SK-N-MC (cell line): Measurements from ENCODE around the gene SMARCA4.
"Not testable (repeated sequence)": the region's sequence is repeated elsewhere in the genome, so short reads cannot be mapped to it uniquely, and the experiment has no call there.

Experiments
- DNase-seq: peaks from one replicate; pipeline ENCODE4 v3.0.0-alpha.2; 2011; ENCODE audit warnings: low read depth, low spot score
- H3K27ac ChIP-seq: fragments of 200-600 bp; sonication (generic); 2 replicates; pipeline ENCODE4 v1.5.1; 2016; ENCODE audit warnings: mixed run types
- H3K36me3 ChIP-seq: fragments of 200-600 bp; sonication (generic); 2 replicates; pipeline ENCODE4 v1.6.1; 2017; ENCODE audit warnings: antibody characterized with exemption, low read length, mixed read lengths; ENCODE audit not compliant: insufficient read depth
- H3K4me3 ChIP-seq: fragments of 200-600 bp; sonication (generic); 2 replicates; pipeline ENCODE4 v1.5.1; 2016
- H3K9ac ChIP-seq: fragments of 200-600 bp; sonication (generic); 2 replicates; pipeline ENCODE4 v1.8.0; 2017; ENCODE audit warnings: mixed run types, mixed read lengths; ENCODE audit not compliant: insufficient read length
- H3K9me3 ChIP-seq: fragments of 200-600 bp; sonication (generic); 2 replicates; pipeline ENCODE4 v1.6.1; 2017; ENCODE audit warnings: low read depth, mild to moderate bottlenecking, antibody characterized with exemption, low read length, moderate library complexity, mixed read lengths
- EZH2 ChIP-seq: fragments of 200-600 bp; sonication (generic); IDR thresholded peaks from one replicate; pipeline ENCODE4 v1.6.1; 2017; ENCODE audit warnings: antibody characterized with exemption
- FOXP2 ChIP-seq: optimal IDR thresholded peaks from 2 replicates; pipeline ENCODE3; 2011; ENCODE audit warnings: mild to moderate bottlenecking, moderate library complexity; ENCODE audit not compliant: insufficient read depth; ENCODE audit errors: extremely low read length, control extremely low read depth
- POLR2AphosphoS5 ChIP-seq: IDR thresholded peaks from 2 replicates; pipeline ENCODE4 v1.6.1; 2012; ENCODE audit warnings: mild to moderate bottlenecking, low read depth, low read length, borderline replicate concordance

Gene SMARCA4

DNA sequence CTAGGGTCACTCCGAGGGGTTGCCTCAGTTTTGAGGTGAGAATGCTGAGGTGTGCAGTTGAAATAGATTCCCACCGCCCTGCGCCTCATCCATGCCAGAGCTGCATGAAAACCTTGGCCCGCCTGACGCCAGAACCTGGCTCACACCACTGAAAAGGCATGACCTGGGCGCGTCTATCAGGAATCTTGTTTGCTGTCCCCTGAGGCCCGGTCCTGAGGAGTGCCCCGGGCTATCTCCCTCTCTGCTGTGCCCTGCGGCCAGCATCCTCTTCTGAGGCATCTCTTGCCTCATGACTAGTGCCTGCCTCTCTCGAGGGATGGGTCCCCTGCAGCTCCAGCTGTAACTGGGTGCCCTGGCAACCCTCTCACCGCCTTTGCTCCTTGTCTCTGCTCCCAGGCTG, 28.1 kb downstream of the SMARCA4 start:
- Histone ChIP-seq H3K27ac (no peak overlapping the region), H3K4me3 (no peak overlapping the region), H3K9me3 (no peaks in the 10 kb centered on the region), H3K36me3 (peaks cover 86% of the 10 kb centered on the region), H3K9ac (no peak overlapping the region)
- no peak for DNase-seq
- TF ChIP-seq FOXP2 (no peak), POLR2AphosphoS5 (no peak), EZH2 (no peak)

DNA sequence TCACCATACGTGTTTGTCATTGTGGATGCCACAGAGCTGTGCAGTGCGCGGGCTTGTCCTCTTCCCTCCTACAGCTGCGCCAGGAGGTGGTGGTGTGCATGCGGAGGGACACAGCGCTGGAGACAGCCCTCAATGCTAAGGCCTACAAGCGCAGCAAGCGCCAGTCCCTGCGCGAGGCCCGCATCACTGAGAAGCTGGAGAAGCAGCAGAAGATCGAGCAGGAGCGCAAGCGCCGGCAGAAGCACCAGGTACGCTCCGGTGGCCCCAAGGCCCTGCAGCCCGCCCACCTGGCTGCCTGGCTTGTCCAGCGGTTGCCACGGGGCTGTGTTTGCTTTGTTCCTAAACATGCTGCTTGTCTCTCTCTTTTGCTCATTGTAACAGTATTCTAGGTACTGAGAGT, 30.2 kb downstream of the SMARCA4 start:
- H3K9ac ChIP-seq = no peak overlapping the region
- no peaks in the 10 kb centered on the region for H3K9me3 ChIP-seq
- no peak overlapping the region for H3K27ac ChIP-seq
- H3K36me3 ChIP-seq = peaks cover 80% of the 10 kb centered on the region
- DNase-seq = no peak
- TF ChIP-seq FOXP2 (no peak), EZH2 (no peak), POLR2AphosphoS5 (no peak)
- no peak overlapping the region for H3K4me3 ChIP-seq

DNA sequence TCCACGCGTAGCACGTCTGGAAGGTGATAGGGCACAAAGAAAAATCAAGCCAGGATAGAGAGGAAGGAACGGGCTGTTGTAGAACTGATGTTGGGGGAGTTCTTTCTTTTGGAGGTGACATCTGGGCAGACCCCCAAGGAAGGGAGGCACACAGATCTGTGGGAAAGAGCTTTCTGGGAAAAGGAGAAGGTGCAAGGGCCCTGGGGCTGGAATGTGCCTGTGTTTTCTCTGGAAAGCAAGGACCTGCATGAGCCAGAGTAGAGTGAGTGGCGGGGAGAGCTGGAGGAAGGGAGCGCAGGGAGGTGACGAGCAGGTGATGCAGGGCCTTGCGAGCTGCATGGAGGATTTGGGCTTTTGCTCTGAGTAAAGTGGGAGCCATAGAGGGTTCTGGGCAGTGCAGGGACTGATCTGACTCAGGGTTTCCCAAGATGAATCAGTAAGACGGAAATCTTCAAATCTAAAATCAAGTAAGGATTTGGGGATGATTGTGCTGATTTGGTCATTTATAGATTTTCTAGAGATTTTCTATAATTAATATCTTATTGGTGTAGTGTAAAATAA, 30.8 kb downstream of the SMARCA4 start:
- no peak overlapping the region for H3K27ac ChIP-seq
- no peak for DNase-seq
- TF ChIP-seq FOXP2 (no peak), EZH2 (no peak), POLR2AphosphoS5 (no peak)
- H3K4me3 ChIP-seq = no peak overlapping the region
- H3K36me3 ChIP-seq = peaks cover 80% of the 10 kb centered on the region
- H3K9ac ChIP-seq = no peak overlapping the region
- no peaks in the 10 kb centered on the region for H3K9me3 ChIP-seq

DNA sequence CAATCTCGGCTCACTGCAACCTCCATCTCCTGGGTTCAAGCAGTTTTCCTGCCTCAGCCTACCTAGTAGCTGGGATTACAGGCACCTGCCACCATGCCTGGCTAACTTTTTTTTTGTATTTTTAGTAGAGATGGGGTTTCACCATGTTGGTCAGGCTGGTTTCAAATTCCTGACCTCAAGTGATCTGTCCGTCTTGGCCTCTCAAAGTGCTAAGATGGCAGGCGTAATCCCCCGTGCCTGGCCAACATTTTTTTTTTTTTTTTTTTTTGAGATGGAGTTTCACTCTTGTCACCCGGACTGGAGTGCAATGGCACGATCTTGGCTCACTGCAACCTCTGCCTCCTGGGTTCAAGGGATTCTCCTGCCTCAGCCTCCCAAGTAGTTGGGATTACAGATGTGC, 31.3 kb downstream of the SMARCA4 start:
- not testable (repeated sequence) for H3K9ac ChIP-seq, H3K4me3 ChIP-seq, H3K27ac ChIP-seq, DNase-seq, H3K9me3 ChIP-seq
- peaks cover 78% of the 10 kb centered on the region for H3K36me3 ChIP-seq

DNA sequence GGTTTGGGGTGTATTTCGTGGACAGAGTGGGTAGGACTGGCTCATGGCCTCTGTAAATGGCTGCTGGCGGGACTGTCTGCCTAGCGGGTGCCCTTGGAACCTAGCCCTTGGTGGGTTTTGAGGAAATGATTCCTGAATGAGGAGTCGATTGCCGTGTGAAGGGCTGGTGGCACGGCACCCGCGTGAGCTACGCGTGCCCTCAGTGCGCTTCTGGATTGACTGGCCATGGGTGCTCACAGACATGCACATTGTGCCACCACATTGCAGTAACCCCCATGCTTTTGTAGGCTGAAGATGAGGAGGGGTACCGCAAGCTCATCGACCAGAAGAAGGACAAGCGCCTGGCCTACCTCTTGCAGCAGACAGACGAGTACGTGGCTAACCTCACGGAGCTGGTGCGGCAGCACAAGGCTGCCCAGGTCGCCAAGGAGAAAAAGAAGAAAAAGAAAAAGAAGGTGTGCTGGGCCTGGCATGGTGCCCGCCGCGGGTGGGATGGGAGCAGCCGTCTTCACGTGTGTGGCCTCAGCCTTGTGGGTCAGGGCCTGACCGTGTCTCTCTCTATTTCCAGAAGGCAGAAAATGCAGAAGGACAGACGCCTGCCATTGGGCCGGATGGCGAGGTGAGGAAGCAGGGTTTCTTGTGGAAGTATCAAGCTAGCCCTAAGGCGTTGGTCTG, 35.2 kb downstream of the SMARCA4 start:
- Histone ChIP-seq H3K27ac (no peak overlapping the region), H3K9ac (no peak overlapping the region), H3K9me3 (no peaks in the 10 kb centered on the region), H3K36me3 (peaks cover 76% of the 10 kb centered on the region), H3K4me3 (no peak overlapping the region)
- no peak for TF ChIP-seq EZH2
- TF ChIP-seq POLR2AphosphoS5 = no peak
- no peak for TF ChIP-seq FOXP2
- DNase-seq = no peak

DNA sequence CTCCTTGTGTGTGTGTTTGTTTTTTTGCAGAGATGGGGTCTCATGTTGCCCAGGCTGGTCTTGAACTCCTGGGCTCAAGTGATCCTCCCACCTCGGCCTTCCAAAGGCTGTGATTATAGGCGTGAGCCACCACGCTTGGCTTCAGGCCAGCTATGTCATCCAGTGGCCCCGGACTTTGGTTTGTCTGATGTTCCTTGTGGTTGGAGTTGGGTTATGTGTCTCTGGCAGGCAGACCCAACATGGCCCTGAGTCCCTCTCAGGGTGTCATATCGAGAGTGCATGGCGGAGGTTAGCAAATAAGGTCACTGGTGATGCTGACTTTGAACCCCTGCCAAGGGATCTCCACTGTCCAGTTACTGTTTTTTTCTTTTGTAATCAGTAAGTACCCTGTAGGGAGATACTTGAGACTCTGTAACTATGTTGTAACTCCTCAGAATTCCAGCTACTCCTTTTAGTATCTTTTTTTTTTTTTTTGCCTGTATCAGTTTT, 37.3 kb downstream of the SMARCA4 start:
- peaks cover 83% of the 10 kb centered on the region for H3K36me3 ChIP-seq
- TF ChIP-seq FOXP2 (no peak), POLR2AphosphoS5 (no peak), EZH2 (no peak)
- no peak for DNase-seq

DNA sequence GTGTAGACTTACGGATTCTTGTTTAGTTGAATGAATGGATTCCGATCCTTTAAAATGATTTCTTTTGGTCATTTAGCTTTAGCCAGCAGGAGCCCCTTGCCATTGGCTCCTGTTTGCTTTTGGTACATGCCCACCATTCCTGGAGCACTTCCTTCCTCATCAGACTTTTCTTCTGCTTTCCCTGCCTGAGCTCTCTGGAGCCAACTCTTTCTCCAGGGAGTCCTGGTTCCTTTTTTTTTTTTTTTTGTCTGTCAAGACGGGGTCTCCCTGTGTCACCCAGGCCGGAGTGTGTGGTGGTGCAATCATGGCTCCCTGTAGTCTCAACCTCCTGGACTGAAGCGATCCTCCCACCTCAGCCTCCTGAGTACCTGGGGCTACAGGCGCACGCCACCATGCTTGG, 37.8 kb downstream of the SMARCA4 start:
- no peak overlapping the region for H3K27ac ChIP-seq
- no peak overlapping the region for H3K4me3 ChIP-seq
- no peak overlapping the region for H3K9ac ChIP-seq
- peaks cover 83% of the 10 kb centered on the region for H3K36me3 ChIP-seq
- H3K9me3 ChIP-seq = no peaks in the 10 kb centered on the region
- TF ChIP-seq POLR2AphosphoS5 = no peak
- no peak for TF ChIP-seq EZH2
- TF ChIP-seq FOXP2 = no peak
- no peak for DNase-seq

More for the DNA sequence above, 37.3 kb downstream of the SMARCA4 start:
- no peak overlapping the region for H3K4me3 ChIP-seq
- H3K27ac ChIP-seq = no peak overlapping the region
- H3K9me3 ChIP-seq = no peaks in the 10 kb centered on the region
- no peak overlapping the region for H3K9ac ChIP-seq

DNA sequence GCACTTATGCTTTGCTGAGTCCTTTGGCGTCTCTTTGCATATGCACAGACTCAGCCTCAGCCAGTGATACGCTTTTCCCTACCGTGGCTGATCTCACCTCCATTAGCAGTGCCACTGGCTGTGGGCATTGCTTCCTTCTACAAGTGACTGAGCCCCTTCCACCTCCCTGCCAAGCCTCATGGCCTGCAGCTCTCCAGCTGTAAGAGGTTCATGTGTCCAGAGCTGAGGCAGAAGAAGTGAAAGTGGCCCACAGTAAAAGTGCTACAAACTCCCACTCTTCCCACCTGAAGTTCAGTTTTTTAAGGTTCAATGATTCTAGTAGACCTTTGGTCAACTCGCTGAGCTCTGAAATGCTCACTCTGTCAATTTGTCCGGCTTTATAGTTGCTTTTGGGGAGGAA, 44.7 kb downstream of the SMARCA4 start:
- H3K9me3 ChIP-seq = no peaks in the 10 kb centered on the region
- TF ChIP-seq POLR2AphosphoS5 = no peak
- TF ChIP-seq EZH2 = no peak
- TF ChIP-seq FOXP2 = no peak
- DNase-seq = no peak
- no peak overlapping the region for H3K4me3 ChIP-seq
- peak overlapping the region; percentile 42; the same call in 1 of the 2 replicates for H3K27ac ChIP-seq
- H3K9ac ChIP-seq = no peak overlapping the region
- H3K36me3 ChIP-seq = peaks cover 74% of the 10 kb centered on the region

DNA sequence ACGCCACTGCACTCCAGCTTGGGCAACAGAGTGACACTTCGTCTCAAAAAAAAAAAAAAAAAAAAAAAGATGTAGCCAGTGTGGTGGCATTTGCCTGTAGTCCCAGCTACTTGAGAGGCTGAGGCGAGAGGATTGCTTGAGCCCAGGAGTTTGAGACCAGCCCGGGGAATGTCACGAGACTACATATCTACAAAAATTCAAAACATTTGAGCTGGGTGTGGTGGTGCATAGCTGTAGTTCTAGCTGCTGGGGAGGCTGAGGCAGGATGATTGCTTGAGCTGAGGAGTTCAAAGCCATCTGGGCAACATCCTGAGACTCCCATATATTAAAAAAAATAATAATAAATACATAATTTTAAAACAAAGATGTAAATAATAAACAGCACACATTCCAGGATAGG, 46.6 kb downstream of the SMARCA4 start:
- no peak overlapping the region for H3K27ac ChIP-seq
- no peak for DNase-seq
- H3K4me3 ChIP-seq = no peak overlapping the region
- no peak overlapping the region for H3K9ac ChIP-seq
- peaks cover 79% of the 10 kb centered on the region for H3K36me3 ChIP-seq
- TF ChIP-seq POLR2AphosphoS5 (no peak), FOXP2 (no peak)
- no peaks in the 10 kb centered on the region for H3K9me3 ChIP-seq
